HG03135 (cell line): ENCODE results near the gene SH3BP1.
A peak's percentile ranks its signal among the peaks of the same experiment; 100 is the strongest.
"Not testable (repeated sequence)": the region's sequence is repeated elsewhere in the genome, so short reads cannot be mapped to it uniquely, and the experiment has no call there.

Experiments used
- ATAC-seq: cut with Tn5 transposase; IDR thresholded peaks from one replicate; pipeline ENCODE4 v1.9.1; 2021; ENCODE audit warnings: mild to moderate bottlenecking, moderate library complexity; ENCODE audit not compliant: unreplicated experiment

The SH3BP1 gene

GRCh38 chr22:37639070-37639760 lies at the start of gene SH3BP1:
SH3BP1 (plus strand) TSS chr22:37639669; CDS start chr22:37639788, 119 bp downstream.
- ATAC-seq, result no peak

GRCh38 chr22:37591081-37591480 lies 48.4 kb upstream of the SH3BP1 start:
- ATAC-seq, result not testable (repeated sequence)

GRCh38 chr22:37591823-37592404 lies 47.6 kb upstream of the SH3BP1 start:
- ATAC-seq, result no peak

- no peak for ATAC-seq
These were observed 45.2 kb upstream of the SH3BP1 start for GRCh38 chr22:37594237-37594636.

GRCh38 chr22:37599153-37599552 lies 40.3 kb upstream of the SH3BP1 start:
- ATAC-seq, result no peak

- ATAC-seq, result no peak
These were observed 38.3 kb upstream of the SH3BP1 start for GRCh38 chr22:37601203-37601539.

- ATAC-seq, result no peak
These were observed 37.7 kb upstream of the SH3BP1 start for GRCh38 chr22:37601540-37602442.

GRCh38 chr22:37602546-37603277 lies 36.8 kb upstream of the SH3BP1 start:
- not testable (repeated sequence) for ATAC-seq

GRCh38 chr22:37604074-37604473 lies 35.4 kb upstream of the SH3BP1 start:
- no peak for ATAC-seq

GRCh38 chr22:37604875-37605274 lies 34.6 kb upstream of the SH3BP1 start:
- ATAC-seq, result no peak

- no peak for ATAC-seq
These were observed 32.2 kb upstream of the SH3BP1 start for GRCh38 chr22:37607010-37607934.

GRCh38 chr22:37607935-37608476 lies 31.5 kb upstream of the SH3BP1 start:
- no peak for ATAC-seq

- ATAC-seq, result peak; percentile 70
These were observed 30.8 kb upstream of the SH3BP1 start, which contains the start of gene GGA1 for GRCh38 chr22:37608477-37609239. GGA1 (plus strand) TSS chr22:37608834; CDS start chr22:37608861, 27 bp downstream.

- no peak for ATAC-seq
These were observed 30.0 kb upstream of the SH3BP1 start for GRCh38 chr22:37609240-37610152.

- ATAC-seq, result not testable (repeated sequence)
These were observed 29.4 kb upstream of the SH3BP1 start for GRCh38 chr22:37610153-37610475.

GRCh38 chr22:37610480-37611129 lies 28.9 kb upstream of the SH3BP1 start:
- no peak for ATAC-seq

- ATAC-seq, result no peak
These were observed 28.3 kb upstream of the SH3BP1 start for GRCh38 chr22:37611207-37611606.
